AG08395 (cell line): Measurements from ENCODE around the gene ZFYVE27.

Source experiments
- DNase-seq: peaks from one replicate; pipeline ENCODE4 v3.0.0; 2012; ENCODE audit warnings: mixed read lengths, low spot score

The ZFYVE27 gene

DNA sequence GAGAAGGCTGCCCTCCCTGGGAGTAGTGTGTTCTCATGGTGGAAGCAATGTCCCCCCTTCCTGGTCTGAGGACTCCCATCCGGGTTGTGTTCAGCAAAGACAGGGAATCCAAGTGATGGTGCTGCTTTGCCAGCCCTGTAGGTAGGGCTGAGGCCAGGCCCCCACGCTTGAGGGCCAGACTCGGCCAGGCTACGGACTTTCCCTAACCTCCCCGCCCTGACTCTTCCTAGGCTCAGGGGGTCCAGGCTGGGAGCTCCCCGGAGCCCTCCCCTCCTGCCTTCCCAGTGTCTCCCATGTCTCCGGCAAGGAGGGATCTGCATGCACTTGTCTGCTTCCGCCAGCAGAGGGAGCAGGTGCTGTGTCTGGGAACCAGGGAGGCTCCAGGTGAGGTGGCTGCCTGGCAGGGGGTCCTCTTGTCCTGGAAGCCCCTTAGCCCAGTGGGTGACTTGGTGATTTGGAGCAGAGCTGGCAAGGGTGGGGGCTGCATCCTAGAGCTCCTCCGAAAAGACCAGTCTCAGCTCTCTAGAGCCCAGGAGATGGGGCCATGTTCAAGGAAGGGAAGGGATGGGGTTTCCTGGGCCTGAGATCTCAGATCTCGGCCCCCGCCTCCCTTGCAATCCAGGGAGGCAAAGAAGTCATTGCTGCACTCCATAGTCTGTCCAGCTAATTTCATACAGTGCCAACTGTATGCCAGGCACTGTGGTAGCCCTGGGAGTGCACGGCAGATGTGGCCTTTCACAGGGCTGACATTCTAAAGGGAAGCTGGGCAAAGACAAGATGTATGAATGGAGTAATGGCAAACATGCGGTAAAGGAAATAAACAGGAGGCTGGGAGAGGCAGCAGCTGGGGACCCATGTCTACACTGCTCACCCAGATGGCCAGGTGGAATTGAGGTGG is 55.1 kb downstream of the ZFYVE27 start:
- peak; percentile 82 for DNase-seq

- no peak for DNase-seq
Measured at GRCh38 chr10:97795886-97796285, 59.0 kb downstream of the ZFYVE27 start.

DNA sequence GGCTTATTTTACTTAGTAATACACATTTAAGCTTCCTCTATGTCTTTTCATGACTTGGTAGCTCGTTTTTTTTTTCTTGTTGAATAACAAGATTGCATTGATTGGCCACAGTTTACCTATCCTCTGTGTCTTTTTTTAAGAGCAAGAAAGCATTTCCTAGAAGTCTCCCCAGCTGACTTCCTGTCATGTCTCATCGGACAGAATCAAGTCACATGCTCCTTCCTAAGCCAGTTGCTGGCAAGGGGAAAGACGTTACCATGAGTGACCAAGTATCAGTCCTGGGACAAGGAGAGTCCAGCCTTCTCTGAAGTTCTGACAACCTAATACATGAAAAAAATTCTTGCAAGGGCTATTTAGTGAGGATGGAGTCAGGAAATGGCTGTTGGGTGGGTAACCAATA is 59.7 kb downstream of the ZFYVE27 start:
- DNase-seq, result no peak

DNA sequence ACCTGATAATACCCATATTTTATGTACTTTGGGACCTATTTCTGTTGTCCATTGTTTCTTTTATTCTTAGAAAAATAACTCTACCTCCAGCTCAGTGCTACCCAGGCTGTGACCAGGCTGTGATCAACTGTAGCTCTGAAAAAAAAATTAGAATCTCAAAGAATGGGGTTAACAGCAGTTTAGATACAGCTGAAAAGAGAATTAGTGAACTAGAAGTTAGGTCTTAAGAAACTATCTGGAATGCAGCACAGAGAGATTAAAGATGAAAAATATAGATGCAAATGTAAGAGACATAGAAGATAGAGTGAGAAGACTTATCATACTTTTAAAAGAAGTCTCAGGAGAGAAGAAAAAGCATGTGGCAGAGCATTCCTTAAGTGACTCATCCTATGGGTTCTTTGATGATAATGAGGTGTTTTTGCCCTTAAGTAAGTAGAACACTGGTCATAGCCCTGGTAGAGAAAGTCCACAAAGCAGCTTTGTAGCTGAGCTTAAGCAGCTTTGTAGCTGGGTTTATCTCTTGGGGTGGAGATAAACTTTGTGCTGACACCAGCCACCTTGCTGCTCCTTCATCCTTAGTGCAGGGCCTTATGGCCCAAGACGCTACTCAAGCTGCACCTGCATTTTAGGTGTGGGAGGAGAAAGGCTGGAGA is 62.2 kb downstream of the ZFYVE27 start:
- no peak for DNase-seq

- no peak for DNase-seq
Measured at GRCh38 chr10:97800474-97800873, 63.5 kb downstream of the ZFYVE27 start.

DNA sequence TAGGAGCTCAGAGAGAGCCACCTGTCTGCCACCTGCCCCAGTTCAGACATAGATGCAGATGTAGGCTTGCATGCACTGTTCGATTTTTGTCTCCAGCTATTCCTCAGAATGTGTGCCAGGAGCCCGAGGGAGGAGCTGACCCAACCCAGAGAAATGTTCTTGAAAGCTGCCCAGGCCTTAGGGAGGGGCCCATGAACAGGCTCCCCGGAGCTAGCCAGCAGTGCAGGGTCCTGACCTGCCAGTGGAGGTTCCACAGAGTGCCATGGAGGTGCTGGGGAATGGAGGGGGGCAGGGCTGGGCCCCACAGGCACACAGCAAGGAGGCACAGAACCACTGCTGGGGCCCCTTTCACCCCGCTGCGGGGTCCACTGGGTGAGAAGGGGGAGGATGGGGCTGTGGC is 64.5 kb downstream of the ZFYVE27 start:
- no peak for DNase-seq

DNA sequence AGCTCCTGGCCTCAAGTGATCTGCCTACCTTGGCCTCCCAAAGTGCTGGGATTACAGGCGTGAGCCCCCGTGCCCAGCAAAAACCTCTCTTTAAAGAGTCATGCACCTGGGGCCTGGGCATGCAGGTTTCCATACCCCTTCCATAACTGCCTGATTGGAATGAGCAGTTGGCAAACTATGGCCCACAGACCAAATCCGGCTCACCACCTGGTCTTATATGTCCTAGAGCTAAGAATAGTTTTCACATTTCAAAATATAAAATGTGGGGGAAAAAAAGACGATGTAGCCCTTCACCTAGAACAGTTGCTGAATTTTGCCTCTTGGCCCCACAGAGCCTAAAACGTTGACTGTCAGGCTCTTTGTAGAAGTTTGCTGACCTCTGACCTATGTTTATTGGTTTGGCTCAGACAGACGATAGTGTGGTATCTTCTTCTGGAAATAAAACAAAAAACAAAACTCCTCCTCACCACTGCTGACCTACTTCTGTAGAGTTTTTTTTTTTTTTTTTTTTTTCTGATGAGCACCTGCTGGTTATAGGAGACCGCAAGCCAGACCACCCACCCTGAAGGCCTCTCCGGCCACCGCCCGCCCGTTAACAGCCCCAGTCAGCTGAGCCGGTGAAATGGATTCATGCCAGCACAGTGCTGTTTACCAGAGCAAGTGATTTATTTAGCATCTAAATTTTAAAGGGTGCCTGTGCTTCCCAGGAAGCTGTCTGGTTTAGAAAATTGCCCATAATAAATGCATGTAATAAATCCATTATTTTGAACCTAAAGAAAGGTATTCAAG is 68.4 kb downstream of the ZFYVE27 start:
- no peak for DNase-seq

DNA sequence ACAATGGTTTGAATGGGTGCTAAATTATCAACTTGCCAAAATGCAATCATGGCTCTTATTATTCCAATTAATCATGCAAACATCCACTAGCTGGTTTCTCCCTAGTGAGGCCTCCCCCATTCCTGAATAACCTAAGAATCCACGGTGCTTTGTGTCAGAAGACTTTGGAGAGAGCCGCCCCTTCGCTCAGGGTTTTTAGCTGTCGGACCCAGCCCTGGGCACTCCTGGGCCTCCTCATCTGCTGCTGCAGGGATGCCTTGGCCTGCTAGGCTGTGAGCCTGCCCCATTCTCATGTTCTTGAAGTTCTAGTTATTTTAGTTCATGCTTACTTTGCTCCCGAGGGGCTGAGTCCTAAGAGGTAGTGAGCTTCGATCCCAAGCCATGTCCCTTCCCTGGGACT is 69.0 kb downstream of the ZFYVE27 start:
- no peak for DNase-seq

DNA sequence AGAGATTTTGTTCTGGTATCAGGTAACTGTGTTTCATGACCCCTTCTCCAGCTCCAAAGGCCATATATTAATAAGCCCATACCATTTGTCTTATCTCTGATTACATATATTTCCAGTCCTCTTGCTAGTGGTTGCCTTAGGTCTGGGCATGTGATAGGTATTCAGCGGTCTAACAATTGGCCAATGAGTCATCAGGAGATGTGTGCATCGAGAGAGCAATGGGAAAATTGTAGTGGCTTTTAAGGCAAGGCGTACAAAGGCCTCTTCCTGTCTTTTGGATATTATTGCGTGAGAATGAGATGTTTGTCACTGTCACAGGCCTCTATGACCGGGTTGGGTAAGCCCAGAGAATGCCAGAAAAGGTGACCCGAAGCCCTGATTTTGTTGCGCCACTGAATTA is 73.5 kb downstream of the ZFYVE27 start:
- no peak for DNase-seq
